UCSD-AML1 (cell line): ENCODE measurements around the gene KIAA0232.
"Not testable (repeated sequence)": the region's sequence is repeated elsewhere in the genome, so short reads cannot be mapped to it uniquely, and the experiment has no call there.

Experiments used
- DNase-seq: peaks from one replicate; lab custom pipeline; 2025; ENCODE audit not compliant: unreplicated experiment; lab: John Stamatoyannopoulos, UW

KIAA0232 gene

DNA sequence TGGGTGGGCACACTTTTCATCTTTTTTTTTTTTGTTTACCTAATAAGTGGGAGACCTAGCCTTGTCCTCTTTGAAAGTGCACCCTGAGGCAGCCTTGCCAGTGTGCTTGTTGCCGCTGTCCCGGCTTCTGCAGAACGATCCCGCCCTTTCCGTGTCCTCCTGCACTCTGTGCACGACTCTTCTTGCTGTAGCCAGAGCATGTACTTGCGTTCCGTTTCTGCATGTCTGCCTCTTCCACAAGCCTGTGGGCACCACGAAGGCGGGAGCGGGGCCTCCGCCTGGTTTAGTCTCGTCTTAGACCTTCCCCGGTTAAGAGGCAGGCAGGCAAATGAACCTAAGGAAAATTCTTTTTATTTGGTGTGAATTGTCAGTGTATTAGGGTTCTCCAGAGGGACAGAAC is 94.5 kb downstream of the KIAA0232 start:
- no peak for DNase-seq

DNA sequence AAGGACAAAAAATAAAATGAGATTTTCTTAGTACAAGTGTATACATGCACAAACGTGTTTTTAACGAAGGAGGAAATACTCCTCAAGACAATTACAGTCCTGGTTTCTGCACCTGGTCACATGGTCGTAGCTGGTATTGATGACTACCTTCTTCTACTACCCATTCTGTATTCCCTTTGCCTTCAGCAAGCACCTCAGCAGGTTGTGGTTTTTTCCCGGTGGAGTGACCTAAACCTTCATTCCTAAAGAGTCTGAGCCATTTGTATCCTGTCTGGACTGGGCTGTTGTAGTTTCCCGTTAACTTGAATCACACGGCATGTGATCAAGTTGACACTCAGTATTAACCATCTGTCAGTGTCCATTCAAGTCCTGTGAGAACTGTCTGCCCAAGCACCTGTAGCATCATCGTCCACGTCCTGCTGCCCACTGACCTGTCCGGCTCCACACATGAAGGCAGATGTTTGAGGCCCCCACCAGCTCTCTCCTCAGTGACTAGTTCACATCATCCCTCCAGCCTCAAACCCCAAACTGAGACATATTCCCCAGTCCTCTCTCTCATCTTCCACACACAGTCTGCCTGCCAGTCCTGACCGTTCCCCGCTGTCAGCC is 96.0 kb downstream of the KIAA0232 start:
- DNase-seq, result no peak

DNA sequence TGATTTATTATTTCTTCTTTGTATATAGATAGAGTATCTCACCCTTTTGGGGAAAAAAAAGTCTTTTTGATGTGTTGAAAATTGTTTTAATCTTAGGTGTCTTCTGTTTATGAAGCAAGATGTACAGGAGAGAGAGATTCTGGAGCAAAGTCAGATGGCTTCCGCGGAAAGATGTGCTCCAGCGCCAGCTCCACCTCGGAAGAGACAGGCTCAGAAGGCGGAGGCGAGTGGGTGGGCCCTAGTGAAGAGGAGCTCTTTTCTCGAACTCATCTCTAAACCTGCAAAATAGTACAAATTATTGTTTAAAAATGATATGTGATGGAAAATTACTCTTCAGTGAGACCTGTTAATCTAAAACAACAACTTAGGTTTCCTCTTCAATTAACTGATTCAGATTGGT is 98.2 kb downstream of the KIAA0232 start:
- no peak for DNase-seq

DNA sequence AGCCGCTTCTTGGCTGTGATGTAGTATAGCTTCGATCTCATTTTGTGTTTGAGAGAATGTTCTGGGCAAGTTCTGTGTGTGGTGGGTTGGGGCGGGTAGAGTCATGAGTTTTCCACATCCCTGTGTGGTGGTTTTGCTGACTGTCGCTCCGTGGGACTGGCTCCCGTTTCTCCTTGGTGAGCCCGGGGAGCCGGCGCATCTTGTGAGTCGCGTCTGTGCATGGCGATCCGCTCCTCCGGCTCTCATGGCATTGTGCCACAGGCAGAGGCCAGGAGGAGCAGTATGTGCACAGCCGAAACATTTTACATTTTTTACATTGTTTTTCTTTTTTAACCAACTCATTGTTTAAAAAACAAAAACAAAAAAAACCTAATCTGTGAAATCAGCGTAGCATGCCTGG is 99.4 kb downstream of the KIAA0232 start:
- DNase-seq, result no peak

DNA sequence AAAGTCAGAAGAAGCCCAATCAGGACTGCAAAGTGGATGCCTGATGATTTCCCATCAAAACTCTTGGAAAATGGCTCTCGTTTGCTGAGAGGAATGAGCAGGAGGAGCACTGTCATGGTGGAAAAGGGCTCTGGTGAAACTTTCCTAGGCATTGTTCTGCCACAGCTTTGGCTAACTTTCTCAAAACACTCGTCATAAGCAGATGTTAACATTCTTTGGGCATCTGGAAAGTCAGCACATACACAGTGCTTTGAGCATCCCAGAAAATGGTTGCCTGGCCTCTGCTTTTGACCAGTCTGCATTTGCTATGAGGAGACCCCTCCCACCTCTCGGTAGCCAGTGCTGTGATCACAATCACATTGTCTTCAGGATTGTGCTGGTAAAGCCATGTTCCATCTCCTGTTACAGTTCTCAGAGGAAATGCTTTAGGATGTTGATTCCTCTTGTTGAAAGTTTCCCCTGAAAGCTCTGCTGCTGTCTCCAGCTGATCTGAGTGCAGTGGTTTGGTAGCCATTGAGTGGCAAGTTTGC is 101.9 kb downstream of the KIAA0232 start:
- no peak for DNase-seq

DNA sequence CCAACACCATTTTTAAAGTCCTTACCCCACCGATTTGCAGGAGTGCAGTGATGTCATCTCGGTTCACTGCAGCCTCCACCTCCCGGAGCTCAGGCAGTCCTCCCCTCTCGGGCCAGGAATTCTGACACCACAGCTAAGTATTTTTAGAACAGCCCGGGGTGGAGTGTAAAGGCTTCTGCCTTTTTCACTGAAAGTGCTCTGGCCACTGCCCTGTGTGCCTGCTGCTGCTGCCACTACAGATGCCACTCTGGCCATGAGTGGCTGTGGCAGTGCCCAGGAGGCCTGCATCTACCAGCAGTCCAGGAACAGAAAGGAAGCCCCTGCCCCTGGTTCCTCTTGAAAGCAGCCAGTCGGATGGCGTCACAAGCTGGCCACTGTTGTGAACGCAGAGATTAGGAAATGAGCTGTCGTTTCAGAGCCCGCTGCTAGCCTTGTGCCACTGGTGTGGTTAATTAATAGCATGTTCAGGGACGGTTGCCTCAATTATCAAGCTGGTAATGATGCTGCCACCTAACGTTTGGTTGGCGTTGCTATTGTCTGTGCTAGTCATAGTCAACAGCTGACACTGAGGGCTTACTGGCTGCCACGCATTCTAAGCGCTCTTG is 103.5 kb downstream of the KIAA0232 start:
- DNase-seq, result peak; percentile 76

DNA sequence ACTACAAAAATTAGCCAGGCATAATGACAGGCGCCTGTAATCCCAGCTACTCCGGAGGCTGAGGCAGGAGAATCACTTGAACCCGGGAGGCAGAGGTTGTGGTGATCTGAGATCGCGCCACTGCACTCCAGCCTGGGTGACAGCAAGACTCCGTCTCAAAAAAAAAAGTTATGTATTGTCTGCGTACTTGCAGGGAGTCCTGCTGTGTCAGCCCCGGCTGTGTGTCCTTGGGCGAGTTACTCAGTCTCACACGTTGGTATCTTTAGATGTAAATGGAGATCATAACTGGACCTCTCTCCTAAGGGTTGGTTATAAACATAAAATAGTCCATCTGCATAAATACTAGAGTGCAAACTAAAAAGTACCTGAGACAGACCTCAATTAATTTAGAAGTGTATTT is 104.4 kb downstream of the KIAA0232 start:
- no peak for DNase-seq

DNA sequence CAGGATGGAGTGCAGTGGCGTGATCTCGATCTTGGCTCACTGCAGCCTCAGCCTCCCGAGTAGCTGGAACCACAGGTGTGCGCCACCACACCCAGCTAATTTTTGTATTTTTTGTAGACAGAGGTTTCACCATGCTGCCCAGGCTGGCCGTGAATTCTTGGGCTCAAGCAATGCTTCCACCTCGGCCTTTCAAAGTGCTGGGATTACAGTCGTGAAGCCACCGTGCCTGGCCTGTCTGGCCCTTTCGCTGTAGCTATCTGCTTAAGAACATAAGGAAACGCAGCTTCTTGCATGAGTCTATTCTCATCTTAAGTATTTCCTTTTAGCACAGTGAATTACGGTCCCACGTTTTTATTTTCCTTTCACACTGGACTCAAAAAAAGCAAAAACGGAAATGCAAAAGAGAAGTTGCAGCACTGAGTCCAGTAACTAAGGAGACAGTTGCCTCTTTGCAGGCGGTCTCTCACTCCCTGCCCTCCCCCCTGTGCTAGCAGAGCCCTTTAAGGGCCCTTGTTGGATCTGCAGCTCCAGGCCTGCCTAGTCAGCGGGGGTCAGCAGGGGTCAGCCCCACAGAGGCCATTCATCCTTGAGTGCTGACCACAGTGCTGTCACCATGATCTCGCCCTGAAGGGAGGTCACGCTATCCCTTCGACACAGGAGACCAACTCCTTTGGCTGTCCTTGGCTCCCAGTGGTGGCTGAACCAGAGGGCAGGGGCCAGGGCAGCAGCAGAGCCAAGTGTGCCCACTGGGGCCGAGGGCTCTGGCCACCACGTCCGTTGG is 105.3 kb downstream of the KIAA0232 start:
- DNase-seq, result peak; percentile 56

DNA sequence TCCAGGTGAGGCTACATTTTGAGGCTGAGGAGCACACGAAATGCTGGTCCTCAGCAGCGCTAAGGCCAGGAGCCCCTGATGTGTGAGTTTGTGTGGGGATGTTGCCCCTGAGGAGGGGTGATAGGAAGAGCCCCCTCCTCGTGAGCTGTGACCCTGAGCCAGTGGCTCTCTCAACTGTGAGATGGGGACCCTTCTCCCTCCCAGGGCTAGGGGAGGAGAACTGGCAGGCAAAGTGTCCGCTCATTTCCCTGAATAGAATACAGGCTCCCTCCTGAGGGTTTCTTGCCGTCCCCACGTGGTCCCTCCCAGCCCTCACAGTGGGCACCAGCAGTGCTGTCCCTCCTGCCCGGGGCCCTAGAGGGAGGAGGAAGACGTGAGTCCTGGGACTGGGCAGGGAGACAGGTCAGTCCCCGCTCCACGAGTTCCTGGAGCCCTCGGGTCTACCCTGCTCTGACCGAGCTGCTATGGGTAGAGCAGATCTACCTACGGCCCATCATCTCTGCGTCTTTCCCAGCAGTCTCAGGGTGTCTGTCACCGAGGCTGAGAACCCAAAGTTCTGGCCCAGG is 106.1 kb downstream of the KIAA0232 start:
- DNase-seq, result no peak

DNA sequence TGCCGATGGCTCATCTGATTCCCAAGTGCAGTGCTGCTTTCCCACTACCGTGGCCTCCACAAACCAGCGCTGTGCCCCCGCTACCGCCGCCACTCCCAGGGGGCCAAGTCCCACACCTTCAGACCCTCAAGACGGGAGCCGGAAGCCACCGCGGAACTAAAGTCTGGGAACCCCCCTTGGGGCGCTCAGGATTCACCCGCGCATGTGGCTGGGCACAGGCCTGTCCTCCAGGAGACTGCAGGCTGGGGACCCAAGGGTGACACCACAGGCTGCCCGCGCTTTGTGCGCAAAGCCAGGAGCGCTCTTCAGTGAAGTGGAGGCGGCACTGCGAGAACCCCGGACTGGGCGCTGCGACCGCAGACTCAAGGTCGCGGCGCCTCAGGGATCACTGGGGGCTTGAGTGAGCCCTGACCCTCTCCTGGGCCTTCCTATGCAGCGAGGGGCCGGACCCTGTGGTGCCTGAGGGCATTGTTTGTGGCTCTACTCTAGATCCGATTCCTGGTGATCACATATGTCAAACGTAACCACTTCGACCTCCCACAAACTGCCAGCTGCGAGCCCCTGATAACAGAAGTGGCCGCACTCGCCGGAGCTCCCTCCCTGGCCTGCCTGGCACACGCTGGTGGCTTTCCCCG is 106.7 kb downstream of the KIAA0232 start:
- DNase-seq, result peak; percentile 47

DNA sequence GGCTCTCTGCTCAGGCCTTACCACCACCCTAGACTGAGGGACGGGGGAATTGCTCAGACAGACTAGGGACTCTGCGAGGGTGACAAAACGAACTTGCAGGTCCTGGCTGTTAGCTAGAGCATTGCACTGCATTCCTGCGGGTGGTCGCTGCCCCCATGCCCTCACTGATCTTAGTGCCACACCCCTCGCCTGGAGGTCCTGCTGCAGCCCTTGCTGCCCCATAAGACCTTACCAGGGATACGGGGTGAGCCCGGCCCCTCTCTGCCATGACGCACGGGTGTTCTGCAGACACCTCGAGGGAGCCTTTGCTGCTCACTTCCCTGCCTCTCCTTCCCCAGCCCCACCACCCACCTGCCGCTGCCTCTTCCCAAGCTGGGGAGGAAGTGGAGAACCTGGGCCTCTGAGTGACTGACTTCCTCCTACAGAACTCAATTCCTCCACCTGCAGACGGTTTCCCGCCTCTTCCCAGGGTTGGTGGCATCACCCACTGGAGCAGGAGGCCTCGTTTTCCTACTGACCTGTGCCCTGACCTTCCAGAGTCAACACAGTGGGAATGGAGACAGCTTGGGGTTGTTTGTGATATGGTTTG is 107.3 kb downstream of the KIAA0232 start:
- no peak for DNase-seq

DNA sequence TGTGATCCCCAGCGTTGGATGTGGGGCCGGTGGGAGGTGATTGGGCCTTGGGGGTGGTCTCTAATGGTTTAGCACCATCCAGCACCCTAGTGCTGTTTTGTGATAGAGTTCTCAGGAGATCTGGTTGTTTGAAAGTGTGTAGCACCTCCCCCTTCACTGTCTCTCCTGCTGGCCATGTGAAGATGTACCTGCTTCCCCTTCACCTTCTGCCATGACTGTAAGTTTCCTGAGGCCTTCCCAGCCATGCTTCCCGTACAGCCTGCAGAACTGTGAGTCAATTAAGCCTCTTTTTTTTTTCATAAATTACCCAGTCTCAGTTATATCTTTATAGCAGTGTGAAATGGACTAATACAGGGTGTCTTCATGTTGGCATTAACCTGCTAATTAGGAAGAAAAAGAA is 107.8 kb downstream of the KIAA0232 start:
- DNase-seq, result no peak

DNA sequence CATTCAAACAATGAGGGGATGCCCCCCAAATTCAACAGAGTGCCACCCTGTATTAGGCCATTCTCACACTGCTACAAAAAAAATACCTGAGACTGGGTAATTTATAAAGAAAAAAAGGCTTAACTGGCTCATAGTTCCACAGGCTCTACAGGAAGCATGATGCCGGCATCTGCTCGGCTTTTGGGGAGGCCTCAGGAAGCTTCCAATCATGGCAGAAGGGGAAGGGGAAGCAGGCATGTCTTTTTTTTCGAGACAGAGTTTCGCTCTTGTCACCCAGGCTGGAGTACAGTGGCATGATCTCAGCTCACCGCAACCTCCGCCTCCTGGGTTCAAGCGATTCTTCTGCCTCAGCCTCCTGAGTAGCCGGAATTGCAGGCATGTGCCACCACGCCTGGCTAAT is 108.4 kb downstream of the KIAA0232 start:
- DNase-seq, result not testable (repeated sequence)

DNA sequence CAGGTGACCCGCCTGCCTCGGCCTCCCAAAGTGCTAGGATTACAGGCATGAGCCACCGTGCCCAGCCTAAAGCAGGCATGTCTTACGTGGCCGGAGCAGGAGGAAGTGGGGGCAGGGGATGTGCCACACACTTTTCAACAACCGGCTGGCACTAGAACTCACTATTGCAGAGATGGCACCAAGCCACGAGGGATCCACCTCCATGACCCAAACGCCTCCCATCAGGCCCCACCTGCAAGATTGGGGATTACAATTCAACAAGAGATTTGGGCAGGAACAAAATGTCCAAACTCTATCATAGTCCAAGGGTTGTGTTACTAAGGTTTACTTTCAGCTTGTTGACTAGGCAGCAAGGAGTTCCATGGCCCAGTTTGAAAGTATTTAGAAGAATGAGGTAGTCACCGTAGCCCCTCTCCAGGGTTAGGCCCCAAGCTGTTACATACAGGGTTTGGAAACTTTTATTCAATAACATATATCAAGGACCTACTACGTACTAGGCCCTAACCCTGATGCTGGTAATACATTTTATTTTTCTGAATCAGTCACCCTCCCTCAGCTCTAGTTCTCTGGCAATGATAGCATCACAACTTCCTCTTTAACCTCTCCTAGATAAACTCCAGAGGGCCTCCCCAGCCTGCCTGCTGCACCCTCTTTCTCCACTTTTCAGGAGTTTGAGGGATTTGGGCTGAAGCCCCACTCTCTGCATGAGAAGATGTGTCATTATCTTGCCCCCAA is 109.1 kb downstream of the KIAA0232 start:
- no peak for DNase-seq

DNA sequence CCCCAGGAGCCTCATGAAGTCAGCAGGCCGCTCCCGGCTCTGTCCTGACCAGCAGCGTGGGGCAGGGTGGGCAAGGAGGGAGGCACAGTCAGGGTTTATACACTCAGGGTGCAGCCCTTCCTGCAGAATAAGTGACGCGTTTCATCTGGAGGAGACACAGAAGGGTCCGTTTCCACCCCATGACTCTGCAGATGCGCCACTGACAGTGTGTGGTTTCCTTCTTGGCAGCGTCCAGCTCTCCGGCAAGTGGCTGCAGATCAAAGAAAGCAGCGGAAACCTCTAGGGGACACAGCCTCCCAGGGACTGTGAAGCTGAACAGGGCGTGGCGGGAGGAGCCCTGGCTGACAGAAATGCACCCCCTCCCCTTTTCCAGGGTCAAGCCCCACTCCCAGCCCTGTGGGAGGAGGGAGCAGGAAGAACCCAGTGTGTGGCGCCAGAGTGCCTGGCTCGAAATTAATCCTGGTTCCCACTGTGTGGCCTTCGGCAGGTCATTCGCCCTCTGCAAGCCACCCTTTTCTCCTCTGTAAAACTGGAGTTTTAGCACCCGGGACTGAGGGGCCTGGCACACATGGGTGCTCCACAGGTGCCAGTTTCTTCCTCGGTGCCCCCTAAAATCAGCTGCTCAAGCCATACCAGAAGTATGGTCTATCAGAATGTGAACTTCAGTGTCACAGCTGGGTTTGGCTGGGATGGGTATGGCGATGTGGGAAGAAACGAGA is 109.8 kb downstream of the KIAA0232 start:
- DNase-seq, result peak; percentile 83

DNA sequence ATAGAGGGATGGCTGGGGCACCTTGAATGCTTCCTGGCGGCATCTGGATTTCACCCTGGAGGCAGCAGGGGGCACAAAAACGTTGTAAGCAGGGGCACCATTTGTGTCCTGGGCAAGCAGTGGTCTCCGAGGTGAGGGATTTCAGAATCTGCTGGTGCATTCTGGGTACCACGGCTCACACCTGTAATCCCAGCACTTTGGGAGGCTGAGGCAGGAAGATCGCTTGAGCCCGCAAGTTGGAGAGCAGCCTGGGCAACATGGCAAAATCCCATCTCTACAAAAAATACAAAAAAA is 110.3 kb downstream of the KIAA0232 start:
- DNase-seq, result no peak

DNA sequence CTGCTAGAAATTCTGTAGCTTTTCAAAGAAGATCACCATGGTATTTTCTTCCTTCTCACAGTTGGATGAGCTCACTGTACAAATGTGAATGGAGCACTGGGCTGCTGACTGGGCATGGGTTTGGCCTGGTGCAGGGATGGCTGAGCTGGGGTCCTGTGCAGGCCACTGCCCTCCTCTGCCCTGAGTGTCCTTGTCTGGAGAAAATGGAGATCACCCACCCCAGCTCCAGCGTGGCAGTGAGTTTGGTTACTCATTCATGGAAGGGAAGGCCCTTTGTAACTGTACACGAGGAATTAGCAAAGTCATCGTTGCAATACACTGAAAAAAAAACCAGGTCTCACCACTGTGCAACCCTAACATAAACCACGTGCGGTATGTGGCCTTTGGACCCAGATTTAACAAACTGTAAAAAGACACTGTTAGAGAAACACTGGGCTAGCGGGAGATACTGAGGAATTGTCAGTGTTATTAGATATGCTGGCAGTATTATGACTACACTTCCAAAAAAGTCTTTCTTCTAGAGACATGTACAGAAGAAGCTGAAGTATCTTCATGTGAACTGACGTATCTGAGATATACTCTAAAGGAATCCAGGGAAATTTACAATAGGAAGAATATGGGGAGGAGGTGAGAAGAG is 111.0 kb downstream of the KIAA0232 start:
- no peak for DNase-seq

DNA sequence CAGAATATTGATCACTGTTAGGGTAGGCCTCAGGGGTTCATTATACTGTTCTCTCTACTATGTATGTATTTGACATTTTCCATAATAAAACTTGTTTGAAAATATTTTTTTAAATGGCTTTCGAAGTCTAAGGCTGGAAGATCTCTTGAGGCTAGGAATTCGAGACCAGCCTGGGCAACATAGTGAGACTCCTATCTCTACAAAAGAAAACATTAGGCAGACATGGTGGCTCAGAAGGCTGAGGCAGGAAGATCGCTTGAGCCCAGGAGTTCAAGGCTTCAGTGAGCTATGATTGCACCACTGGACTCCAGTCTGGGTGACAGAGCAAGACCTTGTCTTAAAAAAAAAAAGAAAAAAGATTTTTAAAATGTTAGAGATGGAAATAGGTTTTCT is 111.6 kb downstream of the KIAA0232 start:
- DNase-seq, result no peak
